ENCODE measurements around the gene PKHD1. TPM values are rescaled to one million over a fixed set of nuclear protein-coding genes. Genes with fewer than 3 reads are reported as not detected.

Gene PKHD1
- total and polyA plus RNA-seq, 2 donors (not counting 1 experiment from before 2014, with no cell fraction given): not detected

DNA sequence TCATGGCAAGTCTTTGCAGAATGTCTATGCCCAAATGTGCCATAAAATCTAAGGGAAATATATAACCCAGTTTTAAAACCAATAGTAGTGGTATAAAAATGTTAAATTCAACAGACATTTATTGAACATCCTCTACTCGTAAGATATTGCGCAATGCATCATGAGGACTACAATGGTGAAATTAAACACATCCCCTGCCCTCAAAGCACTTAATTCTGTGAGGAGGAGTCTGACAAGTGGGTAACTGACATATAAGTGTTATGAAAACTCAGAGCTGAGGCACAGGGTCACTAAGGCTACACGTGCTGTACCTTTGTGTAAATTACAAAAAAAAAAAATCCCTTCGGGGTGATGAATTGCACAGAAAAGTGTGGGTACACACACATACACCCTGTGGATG is 6.2 kb downstream of the PKHD1 start:
- no CpG with 5 or more reads among the region's 4 CpGs for WGBS (ENCODE audit: insufficient coverage)
- Histone ChIP-seq H2AFZ (ENCODE audit: insufficient read depth, low read depth, low read length, poor library complexity, severe bottlenecking) (no peak overlapping the region), H3K27me3 (replicated peaks in 1 of 4; ENCODE audit: control extremely low read depth in 1 of 4, control insufficient read depth in 3 of 4, insufficient read depth in 4 of 4, low read length in 3 of 4) (no peaks in the 10 kb centered on the region), H3K4me3 (ENCODE audit: control extremely low read depth in 1 of 5, extremely low read depth in 1 of 5, insufficient read depth in 1 of 5, low read depth in 2 of 5, low read length in 4 of 5) (no peak overlapping the region), H4K20me1 (ENCODE audit: control insufficient read depth, insufficient read depth, low read length, poor library complexity, severe bottlenecking) (no peaks in the 10 kb centered on the region), H3K9ac (ENCODE audit: low read length) (no peak overlapping the region), H3K79me2 (ENCODE audit: control insufficient read depth, insufficient read depth, low read length) (no peaks in the 10 kb centered on the region), H3K9me3 (ENCODE audit: control extremely low read depth in 1 of 3, control insufficient read depth in 2 of 3, insufficient read depth in 1 of 3, low read length in 2 of 3) (no peaks in the 10 kb centered on the region), H3K36me3 (replicated peaks in 1 of 2; ENCODE audit: control extremely low read depth in 1 of 2, control insufficient read depth in 1 of 2, extremely low read depth in 1 of 2, insufficient read depth in 2 of 2, low read length in 1 of 2) (no peaks in the 10 kb centered on the region), H3K27ac (ENCODE audit: low read length in 2 of 2) (no peak overlapping the region), H3K4me2 (replicated peaks; ENCODE audit: low read depth, low read length, poor library complexity, severe bottlenecking) (no peak overlapping the region), H3K4me1 (ENCODE audit: control insufficient read depth in 2 of 2, insufficient read depth in 2 of 2, low read length in 2 of 2) (no peaks in the 10 kb centered on the region)
- Mint-ChIP-seq H3K4me3 (no peak overlapping the region), H3K4me1 (no peaks in the 10 kb centered on the region), H3K9me3 (ENCODE audit: insufficient read depth) (no peaks in the 10 kb centered on the region), H3K27me3 (peaks cover 3% of the 10 kb centered on the region), H3K27ac (no peak overlapping the region)
- ATAC-seq (ENCODE audit: low read depth): no peak
- no peak for TF ChIP-seq EZH2 (IDR thresholded peaks at IDR 0.05; ENCODE audit: borderline replicate concordance, insufficient read depth, low read depth, low read length, poor library complexity, severe bottlenecking)
- TF ChIP-seq, protein P1, sequence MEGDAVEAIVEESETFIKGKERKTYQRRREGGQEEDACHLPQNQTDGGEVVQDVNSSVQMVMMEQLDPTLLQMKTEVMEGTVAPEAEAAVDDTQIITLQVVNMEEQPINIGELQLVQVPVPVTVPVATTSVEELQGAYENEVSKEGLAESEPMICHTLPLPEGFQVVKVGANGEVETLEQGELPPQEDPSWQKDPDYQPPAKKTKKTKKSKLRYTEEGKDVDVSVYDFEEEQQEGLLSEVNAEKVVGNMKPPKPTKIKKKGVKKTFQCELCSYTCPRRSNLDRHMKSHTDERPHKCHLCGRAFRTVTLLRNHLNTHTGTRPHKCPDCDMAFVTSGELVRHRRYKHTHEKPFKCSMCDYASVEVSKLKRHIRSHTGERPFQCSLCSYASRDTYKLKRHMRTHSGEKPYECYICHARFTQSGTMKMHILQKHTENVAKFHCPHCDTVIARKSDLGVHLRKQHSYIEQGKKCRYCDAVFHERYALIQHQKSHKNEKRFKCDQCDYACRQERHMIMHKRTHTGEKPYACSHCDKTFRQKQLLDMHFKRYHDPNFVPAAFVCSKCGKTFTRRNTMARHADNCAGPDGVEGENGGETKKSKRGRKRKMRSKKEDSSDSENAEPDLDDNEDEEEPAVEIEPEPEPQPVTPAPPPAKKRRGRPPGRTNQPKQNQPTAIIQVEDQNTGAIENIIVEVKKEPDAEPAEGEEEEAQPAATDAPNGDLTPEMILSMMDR (IDR thresholded peaks at IDR 0.05): no peak
- ChIA-PET CTCF (no interaction called here), POLR2A (no interaction called here)
- intact Hi-C loops (cut with micrococcal nuclease): loop anchor here (10.0 kb wide), 1 partner anchor 314 kb away; no protein-coding TSS in a partner anchor
- no peak for DNase-seq

DNA sequence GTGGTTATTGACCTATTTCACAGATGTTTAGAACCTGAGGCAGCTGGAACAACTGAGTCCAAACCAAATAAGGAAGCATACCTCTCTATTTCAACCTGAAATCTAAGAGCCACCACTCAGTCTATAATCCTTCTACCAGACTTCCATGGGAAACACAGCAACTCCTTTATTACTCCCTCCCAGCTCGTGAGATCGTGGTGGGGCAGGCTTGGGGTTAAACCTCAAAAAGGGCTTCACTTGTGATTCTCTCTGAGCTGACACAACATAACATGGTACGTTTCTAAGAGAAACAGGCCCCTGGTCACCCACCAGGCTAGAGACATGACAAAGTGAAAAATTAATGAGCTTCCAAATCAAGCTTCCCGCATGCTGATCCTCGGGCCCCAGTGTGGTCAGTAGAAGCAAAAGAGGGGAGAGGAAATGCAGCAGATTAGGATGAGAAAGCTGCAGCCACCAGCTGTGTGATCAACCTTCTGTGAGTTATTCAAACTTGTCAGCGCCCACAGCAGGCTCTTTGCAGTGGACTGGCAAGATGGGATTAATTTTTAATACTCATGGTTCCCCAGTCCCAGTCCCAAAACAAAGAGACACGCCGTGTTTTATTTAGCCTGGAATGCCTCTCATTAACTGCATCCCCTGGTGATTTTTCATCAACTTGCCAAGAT is 9.3 kb downstream of the PKHD1 start:
- POLR2A ChIA-PET: no interaction called here
- CTCF ChIA-PET: no interaction called here
- Mint-ChIP-seq H3K4me1 (no peaks in the 10 kb centered on the region), H3K4me3 (no peak overlapping the region), H3K9me3 (ENCODE audit: insufficient read depth) (no peaks in the 10 kb centered on the region), H3K27ac (no peak overlapping the region), H3K27me3 (peaks cover 9% of the 10 kb centered on the region)
- no peak for ATAC-seq (ENCODE audit: low read depth)
- H3K4me3 ChIP-seq (ENCODE audit: control extremely low read depth in 1 of 5, extremely low read depth in 1 of 5, insufficient read depth in 1 of 5, low read depth in 2 of 5, low read length in 4 of 5): no peak overlapping the region
- H3K4me1 ChIP-seq (ENCODE audit: control insufficient read depth in 2 of 2, insufficient read depth in 2 of 2, low read length in 2 of 2): no peaks in the 10 kb centered on the region
- WGBS (ENCODE audit: insufficient coverage): 76% methylated on average over 7 of the region's 8 CpGs
- H3K79me2 ChIP-seq (ENCODE audit: control insufficient read depth, insufficient read depth, low read length): no peaks in the 10 kb centered on the region
- no peak for TF ChIP-seq EZH2 (IDR thresholded peaks at IDR 0.05; ENCODE audit: borderline replicate concordance, insufficient read depth, low read depth, low read length, poor library complexity, severe bottlenecking)
- TF ChIP-seq, protein P1 (IDR thresholded peaks at IDR 0.05): no peak
- no peak for DNase-seq
- no peak overlapping the region for H3K27ac ChIP-seq (ENCODE audit: low read length in 2 of 2)
- no peak overlapping the region for H3K9ac ChIP-seq (ENCODE audit: low read length)
- H3K36me3 ChIP-seq (replicated peaks in 1 of 2; ENCODE audit: control extremely low read depth in 1 of 2, control insufficient read depth in 1 of 2, extremely low read depth in 1 of 2, insufficient read depth in 2 of 2, low read length in 1 of 2): no peaks in the 10 kb centered on the region
- no peak overlapping the region for H2AFZ ChIP-seq (ENCODE audit: insufficient read depth, low read depth, low read length, poor library complexity, severe bottlenecking)
- H3K9me3 ChIP-seq (ENCODE audit: control extremely low read depth in 1 of 3, control insufficient read depth in 2 of 3, insufficient read depth in 1 of 3, low read length in 2 of 3): no peaks in the 10 kb centered on the region
- no peaks in the 10 kb centered on the region for H4K20me1 ChIP-seq (ENCODE audit: control insufficient read depth, insufficient read depth, low read length, poor library complexity, severe bottlenecking)
- no peak overlapping the region for H3K4me2 ChIP-seq (replicated peaks; ENCODE audit: low read depth, low read length, poor library complexity, severe bottlenecking)
- intact Hi-C loops (cut with micrococcal nuclease): no loop called here
- H3K27me3 ChIP-seq (replicated peaks in 1 of 4; ENCODE audit: control extremely low read depth in 1 of 4, control insufficient read depth in 3 of 4, insufficient read depth in 4 of 4, low read length in 3 of 4): no peaks in the 10 kb centered on the region

Data from B cell (primary cell).